AG09309 (cell line): ENCODE results near the gene PRDM16.

Experiments used
- DNase-seq: peaks from one replicate; pipeline ENCODE4 v3.0.0-alpha.2; 2010; ENCODE audit warnings: low read depth
- H3K4me3 ChIP-seq: 2 replicates; pipeline ENCODE4 v1.5.1; 2011; ENCODE audit warnings: mild to moderate bottlenecking, low read depth, low read length, moderate library complexity; ENCODE audit not compliant: control insufficient read depth
- CTCF ChIP-seq: IDR thresholded peaks from 2 replicates; pipeline ENCODE4 v1.5.1; 2011; ENCODE audit warnings: mild to moderate bottlenecking, low read depth, low read length, inconsistent platforms; ENCODE audit not compliant: insufficient read depth, control insufficient read depth; ENCODE audit errors: missing control alignments

Gene PRDM16

GRCh38 chr1:3469104-3469848 lies 400.3 kb downstream of the PRDM16 start:
- H3K4me3 ChIP-seq: no peak overlapping the region
- DNase-seq: no peak
- TF ChIP-seq CTCF: no peak

- DNase-seq: no peak
- TF ChIP-seq CTCF: no peak
- H3K4me3 ChIP-seq: no peak overlapping the region
Measured at GRCh38 chr1:3469849-3470649, 401.0 kb downstream of the PRDM16 start.

GRCh38 chr1:3470650-3471355 lies 401.8 kb downstream of the PRDM16 start:
- no peak for DNase-seq
- no peak overlapping the region for H3K4me3 ChIP-seq
- TF ChIP-seq CTCF: no peak

- peak; percentile 58 for TF ChIP-seq CTCF
- no peak for DNase-seq
- no peak overlapping the region for H3K4me3 ChIP-seq
Measured at GRCh38 chr1:3471356-3472087, 402.5 kb downstream of the PRDM16 start.

GRCh38 chr1:3472088-3472850 lies 403.3 kb downstream of the PRDM16 start:
- no peak for TF ChIP-seq CTCF
- DNase-seq: no peak
- H3K4me3 ChIP-seq: no peak overlapping the region
